Adrenal gland (tissue), 5 donors: ENCODE data around the gene BAAT.
A peak's percentile ranks its signal among the peaks of the same experiment; 100 is the strongest.

Source experiments
- CTCF ChIP-seq, 6 experiments: fragments of 450-650 bp in 4 of 6; fragments of 200-600 bp in 2 of 6; sonication (generic) in 1 of 6; IDR thresholded peaks; 1 replicate in 5 of 6; 2 replicates in 1 of 6; pipeline versions ENCODE4 v1.5.1 to v1.8.0; 2016 to 2021; ENCODE audit warnings: antibody characterized with exemption in 6 of 6, mild to moderate bottlenecking in 2 of 6, moderate library complexity in 1 of 6
- POLR2A ChIP-seq, 2 donors: fragments of 450-650 bp; IDR thresholded peaks; one replicate each; pipeline ENCODE4 v1.6.1; 2017; ENCODE audit warnings: antibody characterized with exemption in 2 of 2, mild to moderate bottlenecking in 2 of 2, moderate library complexity in 1 of 2
- donor health status: DM: no; HTN: no; CAD: no.

- TF ChIP-seq CTCF (IDR thresholded peaks at IDR 0.05) (peak; percentile 68 to 76 (median 73)), POLR2A (IDR thresholded peaks at IDR 0.05) (no peak)
These were observed 72.9 kb downstream of the BAAT start for GRCh38 chr9:101311758-101312420.
